GM12878 (cell line): ENCODE data around the gene ALDH1A1. TPM values are rescaled to one million over a fixed set of nuclear protein-coding genes. Genes with fewer than 3 reads are reported as not detected.

ENCODE experiments used
- BCLAF1 ChIP-seq: fragments of 450-650 bp; IDR thresholded peaks from 2 replicates; pipeline ENCODE4 v1.6.1; 2017; ENCODE audit warnings: antibody characterized with exemption, mild to moderate bottlenecking, moderate library complexity
- ELK1 ChIP-seq: IDR thresholded peaks from 2 replicates; pipeline ENCODE4 v1.6.1; 2012; ENCODE audit warnings: low read depth, low read length, improper control_type of control experiment
- JUND ChIP-seq: IDR thresholded peaks from 2 replicates; pipeline ENCODE4 v1.6.1; 2012; ENCODE audit warnings: low read depth, mild to moderate bottlenecking, low read length, improper control_type of control experiment, moderate library complexity
- PAX5 ChIP-seq: IDR thresholded peaks from 2 replicates; pipeline ENCODE4 v1.6.1; 2011; ENCODE audit warnings: low read depth, low read length, borderline replicate concordance
- TAF1 ChIP-seq: IDR thresholded peaks from 2 replicates; pipeline ENCODE4 v1.6.1; 2011; ENCODE audit warnings: mild to moderate bottlenecking, low read depth, low read length, borderline replicate concordance
- USF2 ChIP-seq: IDR thresholded peaks from 2 replicates; pipeline ENCODE4 v1.6.1; 2011; ENCODE audit warnings: low read depth, low read length, improper control_type of control experiment, borderline replicate concordance
- ZSCAN29 ChIP-seq: fragments of 450-650 bp; IDR thresholded peaks from 2 replicates; pipeline ENCODE4 v1.6.1; 2017; ENCODE audit warnings: mild to moderate bottlenecking, moderate library complexity
- polyA plus RNA-seq, 11 experiments: library from polyadenylated mRNA; depleted of rRNA in 4 of 11; unstranded in 6 of 11; stranded (reverse) in 5 of 11; fragments of >200 nt; fragmentation: Nextera tagmentation in 4 of 11; fragmentation: Illumina TruSeq in 1 of 11; extraction: Ambion mirVana in 4 of 11; extraction: Trizol in 1 of 11; gene quantifications; 1 replicate in 1 of 11; 2 replicates in 10 of 11; pipeline versions ENCODE4 v1.2.1 to v1.2.3, GENCODE V29; 2011 to 2016; ENCODE audit warnings: inconsistent platforms in 2 of 11, missing spikeins in 2 of 11, low read depth in 1 of 11
- total RNA-seq, 4 experiments: library from RNA; depleted of rRNA in 3 of 4; stranded (reverse); fragments of >200 nt in 3 of 4; fragmentation: Illumina TruSeq in 1 of 4; extraction: Trizol in 1 of 4; gene quantifications; 2 replicates each; pipeline versions ENCODE4 v1.2.1 to v1.2.3, GENCODE V29; 2013 to 2021

The ALDH1A1 gene
- total and polyA plus RNA-seq, 10 of the 15 experiments (the other 5 are each of a cell fraction or from before 2014, with no cell fraction given) = 0.03 to 0.54 TPM; not detected in 8

GRCh38 chr9:72955126-72955455, 2.2 kb upstream of the ALDH1A1 start (continued):
- TF ChIP-seq USF2 = no peak
- TF ChIP-seq ZSCAN29 = no peak
- TF ChIP-seq TAF1 = no peak
- no peak for TF ChIP-seq ELK1
- no peak for TF ChIP-seq BCLAF1
- TF ChIP-seq JUND = no peak
- no peak for TF ChIP-seq PAX5
